GM23248 (cell line): Measurements from ENCODE around the gene SH3BGRL2.

Experiments
- EZH2 ChIP-seq: fragments of 200-600 bp; sonication (generic); IDR thresholded peaks from 2 replicates; pipeline ENCODE4 v1.6.1; 2018; ENCODE audit warnings: antibody characterized with exemption, mild to moderate bottlenecking; ENCODE audit not compliant: insufficient read depth, poor library complexity, severe bottlenecking
- EZH2phosphoT487 ChIP-seq: fragments of 200-600 bp; sonication (generic); IDR thresholded peaks from 2 replicates; pipeline ENCODE4 v1.6.1; 2018; ENCODE audit warnings: antibody characterized with exemption, moderate library complexity, mild to moderate bottlenecking, low read depth; ENCODE audit not compliant: insufficient read depth

DNA sequence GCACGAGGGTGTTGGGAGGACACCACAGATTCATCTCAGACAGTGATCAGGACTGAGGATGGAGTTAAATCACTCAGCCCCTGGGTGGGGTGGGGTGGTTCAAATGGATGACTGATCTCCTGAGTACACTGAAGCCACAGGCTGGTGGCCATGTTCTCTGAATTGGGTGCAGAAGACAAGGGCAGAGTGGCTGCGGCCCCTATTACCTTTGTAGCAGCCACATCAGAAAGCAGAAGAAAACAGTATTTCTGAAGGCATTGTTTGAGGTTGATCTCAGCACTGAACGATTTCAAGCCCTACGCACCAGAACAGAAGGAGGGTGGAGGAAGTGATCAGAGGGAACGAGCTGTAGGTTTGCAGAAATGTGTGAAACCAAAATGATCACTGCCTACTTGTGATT lies 71.6 kb downstream of the SH3BGRL2 start:
- TF ChIP-seq EZH2: no peak
- no peak for TF ChIP-seq EZH2phosphoT487
